Upper lobe of right lung (tissue), 1 donor: ENCODE measurements around the gene TFB1M. TPM values are rescaled to one million over a fixed set of nuclear protein-coding genes. Genes with fewer than 3 reads are reported as not detected.
A peak's percentile ranks its signal among the peaks of the same experiment; 100 is the strongest.

ENCODE experiments used
- ATAC-seq: fragments of 200-7000 bp; cut with Tn5 transposase; one replicate; pipeline ENCODE4 v1.9.1; 2020; ENCODE audit warnings: mild to moderate bottlenecking, moderate library complexity
- DNase-seq: peaks from one replicate; pipeline ENCODE4 v3.0.0-alpha.2; 2020
- H3K27ac ChIP-seq: fragments of 200-600 bp; one replicate; pipeline ENCODE4 v1.8.0; 2022
- H3K27me3 ChIP-seq: fragments of 200-600 bp; one replicate; pipeline ENCODE4 v1.8.0; 2022; ENCODE audit warnings: mild to moderate bottlenecking
- H3K36me3 ChIP-seq: fragments of 200-600 bp; one replicate; pipeline ENCODE4 v1.8.0; 2022
- H3K4me1 ChIP-seq: fragments of 200-600 bp; one replicate; pipeline ENCODE4 v1.8.0; 2022
- H3K4me3 ChIP-seq: fragments of 200-600 bp; one replicate; pipeline ENCODE4 v1.8.0; 2022; ENCODE audit warnings: mild to moderate bottlenecking
- H3K9me3 ChIP-seq: fragments of 200-600 bp; one replicate; pipeline ENCODE4 v1.8.0; 2022
- CTCF ChIP-seq: fragments of 200-600 bp; IDR thresholded peaks from one replicate; pipeline ENCODE4 v1.8.0; 2022; ENCODE audit warnings: antibody characterized with exemption
- intact Hi-C: fragments of 100-400 bp; cut with DNase I; formaldehyde crosslinking; loops from one replicate; pipeline ENCODE4 v1.11.0; 2022
- total RNA-seq: library from RNA; stranded (reverse); fragmentation: NEBNext Ultra II Directional; extraction: Animal tissue kit (Norgen Biotek cat#: 25700); gene quantifications from one replicate; pipeline ENCODE4 v1.2.1, GENCODE V29; 2021
- donor health status: DM: no; HTN: yes; CAD: no; lungs with severe emphysema.

Gene TFB1M
- total RNA-seq, 1 donor from 2014 or later, result 18.6 TPM

- Histone ChIP-seq H3K9me3 (no peaks in the 10 kb centered on the region), H3K4me1 (no peaks in the 10 kb centered on the region), H3K27me3 (no peaks in the 10 kb centered on the region), H3K27ac (no peak overlapping the region), H3K36me3 (no peaks in the 10 kb centered on the region), H3K4me3 (no peak overlapping the region)
- TF ChIP-seq CTCF, result no peak
- ATAC-seq (peak; percentile 80), DNase-seq (no peak)
- intact Hi-C loops, result no loop called here
Observed at GRCh38 chr6:155319902-155320301, 5.6 kb upstream of the TFB1M start.

DNA sequence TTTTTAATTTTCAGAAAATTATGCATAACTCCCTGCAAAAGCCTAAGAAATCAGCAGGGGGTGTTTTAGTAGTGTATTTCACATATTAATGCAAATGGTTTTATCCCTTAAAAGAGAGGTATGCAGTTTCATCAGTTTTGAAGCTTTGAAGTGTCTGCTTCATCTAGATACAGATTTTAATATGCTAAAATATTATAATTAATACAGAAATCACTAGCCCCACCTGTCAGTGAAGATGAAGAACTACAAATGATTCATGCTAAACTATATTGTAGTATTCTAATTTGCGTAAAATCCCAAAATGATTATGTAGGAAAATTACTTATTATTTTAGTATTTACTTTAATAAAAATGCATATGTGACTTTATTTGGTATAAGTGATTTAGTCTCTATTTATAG lies 2.9 kb upstream of the TFB1M start:
- no peak for ATAC-seq
- intact Hi-C loops, result no loop called here

GRCh38 chr6:155316419-155316818 lies 2.1 kb upstream of the TFB1M start:
- intact Hi-C loops, result no loop called here
- no peaks in the 10 kb centered on the region for H3K27me3 ChIP-seq
- DNase-seq (no peak), ATAC-seq (no peak)
- H3K4me1 ChIP-seq, result peaks cover 3% of the 10 kb centered on the region
- no peak for TF ChIP-seq CTCF
- H3K27ac ChIP-seq, result no peak overlapping the region
- no peaks in the 10 kb centered on the region for H3K36me3 ChIP-seq
- no peaks in the 10 kb centered on the region for H3K9me3 ChIP-seq
- no peak overlapping the region for H3K4me3 ChIP-seq

More for the DNA sequence above, 2.9 kb upstream of the TFB1M start:
- peaks cover 3% of the 10 kb centered on the region for H3K4me1 ChIP-seq
- H3K27ac ChIP-seq, result no peak overlapping the region
- no peaks in the 10 kb centered on the region for H3K36me3 ChIP-seq
- TF ChIP-seq CTCF, result peak; percentile 22
- H3K27me3 ChIP-seq, result no peaks in the 10 kb centered on the region
- H3K9me3 ChIP-seq, result no peaks in the 10 kb centered on the region
- DNase-seq, result no peak
- no peak overlapping the region for H3K4me3 ChIP-seq

DNA sequence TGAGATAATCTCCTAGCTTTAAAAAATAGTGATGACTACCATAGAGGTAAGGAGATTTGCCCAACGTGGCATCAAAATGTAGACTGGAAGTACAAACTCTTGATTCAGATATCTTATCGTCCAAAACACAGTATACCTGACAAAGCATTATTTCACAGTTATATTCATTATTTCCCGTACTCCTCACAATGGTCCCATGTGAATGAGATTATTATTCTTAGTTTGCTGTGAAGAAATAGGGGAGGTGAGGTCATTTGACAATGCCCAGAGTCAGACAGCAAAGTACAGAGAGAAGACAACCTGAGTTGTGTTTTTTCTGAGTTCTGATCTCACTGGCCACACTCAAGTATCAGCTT lies 1.2 kb upstream of the TFB1M start:
- TF ChIP-seq CTCF, result no peak
- DNase-seq, result no peak
- Histone ChIP-seq H3K4me3 (peak overlapping the region; percentile 78), H3K4me1 (peaks cover 9% of the 10 kb centered on the region), H3K27me3 (no peaks in the 10 kb centered on the region), H3K27ac (peak overlapping the region; percentile 90), H3K36me3 (peaks cover 5% of the 10 kb centered on the region), H3K9me3 (no peaks in the 10 kb centered on the region)
- intact Hi-C loops, result no loop called here
- ATAC-seq, result no peak

DNA sequence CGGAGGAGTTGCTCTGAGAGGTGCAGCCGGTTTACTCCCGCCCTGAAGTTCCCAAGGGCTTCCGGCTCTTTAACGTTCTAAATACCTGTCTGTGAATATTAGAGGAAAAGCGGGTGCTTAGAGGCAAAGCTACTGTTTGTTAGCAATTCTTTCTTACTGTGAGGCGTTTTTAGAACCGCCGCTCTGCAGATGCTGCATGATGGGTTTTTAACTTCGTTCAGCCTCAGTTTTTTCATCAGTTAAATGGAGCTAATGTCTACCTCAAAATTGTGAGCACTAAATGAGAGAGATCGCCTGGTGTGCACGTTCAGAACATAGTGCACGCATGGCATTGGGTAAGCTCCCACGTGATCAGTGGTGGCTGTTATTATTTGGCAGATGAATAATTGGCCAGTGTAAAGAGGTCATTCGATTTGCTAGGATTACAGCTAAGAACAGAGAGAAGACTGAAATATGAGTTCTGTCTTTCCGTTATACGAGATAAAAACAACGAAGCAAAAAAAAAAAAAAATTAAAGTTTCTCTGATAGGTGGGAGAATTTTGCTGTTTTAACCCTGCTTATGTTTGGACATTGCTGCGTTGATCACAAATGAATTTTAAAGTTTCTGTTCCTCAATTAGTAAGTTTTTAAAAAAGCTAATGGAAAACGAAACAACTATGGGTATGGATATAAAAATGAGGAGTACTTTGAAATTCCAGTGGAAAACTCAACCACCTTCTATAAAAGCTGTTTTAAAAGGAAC lies 660 bp upstream of the TFB1M start:
- peak; percentile 71 for ATAC-seq
- no peak for TF ChIP-seq CTCF
- peaks cover 9% of the 10 kb centered on the region for H3K4me1 ChIP-seq
- peak overlapping the region; percentile 78 for H3K4me3 ChIP-seq
- no peaks in the 10 kb centered on the region for H3K9me3 ChIP-seq
- intact Hi-C loops, result no loop called here
- H3K36me3 ChIP-seq, result peaks cover 10% of the 10 kb centered on the region
- H3K27me3 ChIP-seq, result no peaks in the 10 kb centered on the region
- H3K27ac ChIP-seq, result peak overlapping the region; percentile 90
- peak; percentile 71 for DNase-seq
